ENCODE data around the gene EPG5.

The EPG5 gene

DNA sequence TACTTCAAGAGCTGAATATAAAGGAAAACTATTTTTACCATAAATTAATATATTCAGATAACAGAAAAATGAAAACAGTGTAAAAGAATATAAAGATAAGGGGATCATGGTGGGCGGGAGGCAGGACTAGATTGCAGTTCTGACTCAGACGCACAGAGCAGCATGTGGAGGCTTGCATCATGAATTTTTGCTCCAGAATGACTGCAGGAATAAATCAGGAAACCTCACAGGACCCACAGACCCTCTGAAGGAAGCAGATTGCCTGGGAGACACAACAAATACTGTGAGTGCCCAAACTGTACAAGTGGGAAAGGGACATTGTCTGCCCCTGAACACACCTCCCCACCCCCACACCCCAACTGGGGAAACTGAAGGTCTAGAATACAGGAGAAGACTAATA, 160.9 kb downstream of the EPG5 start:
- no peak for DNase-seq (ENCODE audit: low read depth)

GRCh38 chr18:45805551-45805950, 161.6 kb downstream of the EPG5 start:
- no peak for DNase-seq (ENCODE audit: low read depth)

DNA sequence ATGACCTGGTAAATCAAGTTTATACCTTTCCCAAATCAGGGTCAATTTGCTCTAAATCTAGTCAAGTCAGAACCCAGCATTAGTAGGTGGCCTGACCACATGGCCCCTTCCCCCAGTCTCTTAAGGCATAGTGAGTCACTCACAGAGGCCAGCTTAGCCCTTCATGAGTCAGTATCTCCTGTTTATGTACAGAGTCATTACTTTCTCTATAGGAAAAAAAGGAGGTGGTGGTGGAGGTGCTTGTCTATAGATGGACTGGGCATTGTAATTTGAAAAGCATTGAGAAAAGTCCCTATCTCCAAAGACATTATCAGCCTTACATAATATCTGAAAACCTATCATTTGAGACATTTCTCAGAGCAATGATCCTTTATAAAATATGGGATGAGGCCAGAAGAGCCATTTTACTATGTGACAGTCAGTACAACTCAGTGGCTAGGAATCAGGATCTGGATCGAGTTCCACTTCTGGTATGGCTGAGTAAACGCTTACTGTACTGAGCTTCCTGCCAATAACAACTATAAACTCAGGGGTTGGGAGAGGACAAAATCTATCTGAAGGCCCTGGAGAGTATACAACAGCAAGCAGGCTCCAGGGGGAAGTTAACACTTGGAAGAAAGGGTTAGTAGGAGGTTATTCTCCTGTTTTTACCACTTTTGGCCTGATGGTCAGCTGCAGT, 164.2 kb downstream of the EPG5 start:
- DNase-seq (ENCODE audit: low read depth), result no peak

DNA sequence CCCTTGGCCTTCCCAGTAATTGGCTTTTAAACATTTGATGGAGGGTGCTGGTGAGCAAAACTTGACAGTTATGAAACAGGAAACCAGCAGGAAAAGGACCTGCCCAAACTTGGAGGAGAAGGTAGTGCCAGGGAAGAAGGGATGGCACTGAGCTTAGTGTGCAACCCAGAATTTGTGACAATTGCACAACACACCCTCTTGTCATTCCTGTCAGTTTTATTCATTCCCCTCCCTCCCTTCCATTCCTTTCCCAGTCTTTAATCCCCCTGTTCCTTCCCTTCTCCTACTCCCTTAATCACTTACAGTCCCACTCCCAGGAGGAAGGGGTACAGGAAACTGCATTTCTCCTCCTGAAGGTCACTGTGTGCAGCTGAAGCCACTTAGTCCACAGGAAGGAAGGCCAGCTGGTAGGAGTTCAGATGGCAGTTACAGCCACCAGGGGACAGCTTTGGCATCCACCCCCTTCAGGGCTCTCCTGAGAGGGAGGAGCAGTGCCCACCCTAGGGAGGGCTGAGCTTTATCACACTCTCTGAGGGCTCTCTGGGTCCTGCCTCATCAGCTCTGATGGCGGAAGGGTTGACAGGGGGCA, 165.6 kb downstream of the EPG5 start:
- DNase-seq (ENCODE audit: low read depth), result no peak

All from stimulated activated CD8-positive, alpha-beta memory T cell treated with anti-CD3 and anti-CD28 coated beads, Interleukin-12 subunit alpha, Interleukin-12 subunit beta, amount 100 ng/mL, for 1 hour (primary cell).